ENCODE data around the gene L1TD1. TPM values are rescaled to one million over a fixed set of nuclear protein-coding genes. Genes with fewer than 3 reads are reported as not detected.

Gene L1TD1
- total and polyA plus RNA-seq, 2 of the 13 experiments (the other 11 are each of a cell fraction or from before 2014, with no cell fraction given) = not detected

GRCh38 chr1:62241371-62242131 is 46.9 kb downstream of the L1TD1 start (continued):
- TF ChIP-seq BRF2 (CRISPR knock-in tag; IDR thresholded peaks at IDR 0.05) (no peak), ZNF33A (CRISPR knock-in tag; IDR thresholded peaks at IDR 0.05; ENCODE audit: borderline replicate concordance) (no peak), FOXO4 (CRISPR knock-in tag; conservative IDR thresholded peaks at IDR 0.05) (no peak), RNF2 (conservative IDR thresholded peaks at IDR 0.05; ENCODE audit: low read depth) (no peak), RFXANK (CRISPR knock-in tag; IDR thresholded peaks at IDR 0.05) (no peak), HOXD1 (CRISPR knock-in tag; IDR thresholded peaks at IDR 0.05) (no peak), ZBTB1 (CRISPR knock-in tag; IDR thresholded peaks at IDR 0.05; ENCODE audit: borderline replicate concordance) (no peak), AHDC1 (CRISPR knock-in tag; IDR thresholded peaks at IDR 0.05; ENCODE audit: borderline replicate concordance) (peak; percentile 53; the same call in 1 of the 2 replicates), ZBTB39 (CRISPR knock-in tag; IDR thresholded peaks at IDR 0.05) (no peak), TCF7 (IDR thresholded peaks at IDR 0.05; ENCODE audit: low read depth) (peak; percentile 43; the same call in 1 of the 2 replicates), SNRNP70 (IDR thresholded peaks at IDR 0.05; ENCODE audit: low read depth, low read length) (no peak), PHF21A (CRISPR knock-in tag; IDR thresholded peaks at IDR 0.05) (peak; percentile 87), HMG20B (CRISPR knock-in tag; conservative IDR thresholded peaks at IDR 0.05) (peak; percentile 66; the same call in 1 of the 2 replicates), KMT2A (CRISPR knock-in tag; IDR thresholded peaks at IDR 0.05) (peak; percentile 73; the same call in 1 of the 2 replicates), MXD1 (CRISPR knock-in tag; IDR thresholded peaks at IDR 0.05) (0 out of 2 replicates have a peak, but pooled peaks have one; percentile 36), SMAD9 (CRISPR knock-in tag; IDR thresholded peaks at IDR 0.05) (no peak), TCF7L2 (IDR thresholded peaks at IDR 0.05; ENCODE audit: low read depth, low read length) (no peak), ZNF17 (CRISPR knock-in tag; IDR thresholded peaks at IDR 0.05) (no peak), U2AF1 (optimal IDR thresholded peaks at IDR 0.05; ENCODE audit: low read depth, low read length) (no peak)
